Sigmoid colon (tissue), 7 donors: ENCODE data around the gene STBD1. TPM values are rescaled to one million over a fixed set of nuclear protein-coding genes. Genes with fewer than 3 reads are reported as not detected.

ENCODE experiments used
- DNase-seq: peaks from one replicate; pipeline ENCODE4 v3.0.0-alpha.2; 2019
- H3K27ac ChIP-seq, 4 donors: fragments of 200-600 bp; sonication (generic); one replicate each; pipeline ENCODE4 v1.5.1; 2016 to 2019; ENCODE audit warnings: mild to moderate bottlenecking in 1 of 4
- H3K27me3 ChIP-seq, 3 donors: fragments of 200-600 bp; sonication (generic); one replicate each; pipeline ENCODE4 v1.5.1; 2019; ENCODE audit warnings: mild to moderate bottlenecking in 1 of 3
- H3K36me3 ChIP-seq, 4 donors: fragments of 200-600 bp; sonication (generic); one replicate each; pipeline ENCODE4 v1.5.1; 2016 to 2019
- H3K4me1 ChIP-seq, 4 donors: fragments of 200-600 bp; sonication (generic); one replicate each; pipeline ENCODE4 v1.5.1; 2017 to 2019
- H3K4me3 ChIP-seq, 4 donors: fragments of 200-600 bp; sonication (generic); one replicate each; pipeline ENCODE4 v1.5.1; 2017 to 2019; ENCODE audit warnings: mild to moderate bottlenecking in 2 of 4, moderate library complexity in 1 of 4
- H3K9me3 ChIP-seq, 4 donors: fragments of 200-600 bp in 3 of 4; sonication (generic) in 3 of 4; one replicate each; pipeline versions ENCODE4 v1.5.1 to v1.6.1; 2013 to 2019
- CTCF ChIP-seq, 4 experiments: fragments of 450-650 bp in 3 of 4; fragments of 200-600 bp in 1 of 4; IDR thresholded peaks; one replicate each; pipeline ENCODE4 v1.5.1; 2016 to 2019; ENCODE audit warnings: antibody characterized with exemption in 4 of 4, mild to moderate bottlenecking in 3 of 4, moderate library complexity in 2 of 4
- EP300 ChIP-seq, 4 donors: sonication (generic); formaldehyde crosslinking; IDR thresholded peaks; one replicate each; pipeline ENCODE4 v1.6.1; 2017; ENCODE audit warnings: antibody characterized with exemption in 4 of 4
- POLR2A ChIP-seq, 2 donors: fragments of 450-650 bp; IDR thresholded peaks; one replicate each; pipeline ENCODE4 v1.6.1; 2016; ENCODE audit warnings: antibody characterized with exemption in 2 of 2, mild to moderate bottlenecking in 2 of 2, moderate library complexity in 2 of 2
- POLR2AphosphoS5 ChIP-seq, 4 donors: sonication (generic); formaldehyde crosslinking; IDR thresholded peaks; one replicate each; pipeline ENCODE4 v1.6.1; 2017; ENCODE audit warnings: antibody characterized with exemption in 4 of 4
- WGBS, 2 donors: extraction: QIAGEN DNeasy Blood & Tissue Kit; methylation state at CpG; one replicate each; pipeline ENCODE4 v1.1.7; 2013; 5-methylcytosine and 5-hydroxymethylcytosine counted together
- intact Hi-C: fragments of 100-400 bp; cut with DNase I; formaldehyde crosslinking; loops from one replicate; pipeline ENCODE4 v1.15.1; 2023
- polyA plus RNA-seq, 3 donors: library from polyadenylated mRNA; stranded (reverse); fragments of 200-250 nt; gene quantifications; one replicate each; pipeline ENCODE4 v1.2.3, GENCODE V29; 2013
- total RNA-seq, 4 donors: library from RNA; depleted of rRNA; stranded (reverse); fragments of >200 nt; gene quantifications; one replicate each; pipeline ENCODE4 v1.1.0, GENCODE V29; 2016
- donor health status: healthy with polysubstance abuse.
- donor health status: Bipolar disorder and iron deficiency.
- donor health status: healthy.

Gene STBD1
- total and polyA plus RNA-seq, 7 donors = 6.0 to 17.1 (median 11.0) TPM

GRCh38 chr4:76310683-76311082 lies 4.2 kb downstream of the STBD1 start:
- intact Hi-C loops = no loop called here
- no peak for DNase-seq
- no peak overlapping the region for H3K4me3 ChIP-seq
- no peaks in the 10 kb centered on the region for H3K27me3 ChIP-seq
- H3K4me1 ChIP-seq = peaks cover 0 to 34% (median 22%) of the 10 kb centered on the region in 4 donors
- peaks cover 0 to 19% (median 3%) of the 10 kb centered on the region in 4 donors for H3K36me3 ChIP-seq
- H3K9me3 ChIP-seq = no peaks in the 10 kb centered on the region
- TF ChIP-seq POLR2AphosphoS5 (IDR thresholded peaks at IDR 0.05) (no peak), POLR2A (IDR thresholded peaks at IDR 0.05) (no peak), CTCF (IDR thresholded peaks at IDR 0.05) (no peak), EP300 (IDR thresholded peaks at IDR 0.05) (no peak)
- no peak overlapping the region for H3K27ac ChIP-seq
- 82 to 86% methylated on average over 4 of the region's 4 CpGs for WGBS, 2 donors

DNA sequence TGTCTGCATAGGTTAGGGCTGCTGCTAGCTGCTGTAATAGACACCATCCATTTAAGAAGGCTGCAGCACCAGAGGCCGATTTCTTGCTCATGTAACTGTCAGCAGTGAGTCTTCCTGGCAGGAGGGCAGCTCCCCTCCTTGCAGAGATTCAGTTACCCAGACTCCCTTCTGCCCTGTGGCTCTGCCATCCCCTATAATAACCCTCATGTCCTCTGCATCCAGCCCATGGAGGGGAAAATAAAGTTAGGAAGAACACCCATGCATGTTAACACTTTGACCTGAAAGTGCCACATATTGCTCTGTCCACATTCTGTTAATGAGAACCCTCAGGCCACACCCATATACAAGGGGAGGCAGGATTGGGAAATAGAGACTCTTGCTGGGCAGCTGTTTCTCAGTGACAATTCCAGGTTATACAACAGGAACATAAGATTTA lies 5.4 kb downstream of the STBD1 start:
- H3K27ac ChIP-seq = no peak overlapping the region
- no peak overlapping the region for H3K4me3 ChIP-seq
- H3K36me3 ChIP-seq = peaks cover 0 to 19% (median 3%) of the 10 kb centered on the region in 4 donors
- H3K9me3 ChIP-seq = peaks cover 0 to 3% (median 0%) of the 10 kb centered on the region in 4 donors
- DNase-seq = no peak
- WGBS, 2 donors = 27 to 43% methylated on average over 1 of the region's 1 CpG
- intact Hi-C loops = no loop called here
- H3K27me3 ChIP-seq = no peaks in the 10 kb centered on the region
- TF ChIP-seq CTCF (IDR thresholded peaks at IDR 0.05) (no peak), POLR2A (IDR thresholded peaks at IDR 0.05) (no peak), POLR2AphosphoS5 (IDR thresholded peaks at IDR 0.05) (no peak), EP300 (IDR thresholded peaks at IDR 0.05) (no peak)
- H3K4me1 ChIP-seq = peaks cover 0 to 31% (median 21%) of the 10 kb centered on the region in 4 donors

DNA sequence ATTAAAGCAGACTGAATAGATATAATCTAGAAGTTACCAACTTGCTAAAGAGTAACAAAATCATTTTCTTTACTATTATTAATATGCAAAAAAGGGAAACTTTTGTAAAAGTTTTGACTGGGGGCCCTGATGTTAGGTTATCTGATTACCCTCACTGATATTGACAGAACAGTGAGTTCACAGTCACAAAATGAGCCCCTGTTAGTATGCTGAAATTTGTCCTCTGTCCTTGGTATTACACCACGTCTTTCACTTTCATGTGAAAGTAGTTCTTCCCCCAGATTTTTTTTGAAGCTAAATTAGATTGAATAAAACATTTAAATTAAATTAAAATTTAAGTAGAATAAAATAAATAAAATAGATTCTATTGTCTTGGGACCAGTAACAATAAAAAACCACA lies 5.9 kb downstream of the STBD1 start:
- Histone ChIP-seq H3K36me3 (peaks cover 0 to 19% (median 3%) of the 10 kb centered on the region in 4 donors), H3K27me3 (no peaks in the 10 kb centered on the region), H3K4me3 (no peak overlapping the region), H3K27ac (no peak overlapping the region), H3K9me3 (peaks cover 0 to 3% (median 0%) of the 10 kb centered on the region in 4 donors), H3K4me1 (peaks cover 0 to 28% (median 18%) of the 10 kb centered on the region in 4 donors)
- no peak for TF ChIP-seq POLR2AphosphoS5 (IDR thresholded peaks at IDR 0.05)
- no peak for TF ChIP-seq CTCF (IDR thresholded peaks at IDR 0.05)
- no peak for TF ChIP-seq POLR2A (IDR thresholded peaks at IDR 0.05)
- TF ChIP-seq EP300 (IDR thresholded peaks at IDR 0.05) = no peak
- DNase-seq = no peak
- 32 to 62% methylated on average over 1 of the region's 1 CpG for WGBS, 2 donors
- intact Hi-C loops = no loop called here

DNA sequence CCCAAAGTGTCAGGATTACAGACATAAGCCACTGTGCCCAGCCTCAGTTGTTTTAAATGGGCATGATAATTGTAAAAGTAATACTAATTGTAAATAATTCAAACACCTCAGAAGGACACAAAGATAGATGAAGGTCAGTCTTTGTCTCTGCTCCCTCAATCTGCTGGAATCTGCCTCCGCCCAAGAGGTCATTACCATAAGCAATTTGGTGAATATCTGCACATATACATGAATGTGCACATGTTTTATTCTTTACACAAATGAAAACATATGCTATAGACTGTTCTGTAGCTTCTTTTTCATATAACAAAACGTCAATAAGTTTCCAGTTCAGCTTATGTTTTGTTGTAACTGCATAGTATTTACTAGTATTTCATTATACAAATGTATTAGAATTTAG lies 7.0 kb downstream of the STBD1 start:
- no peak for TF ChIP-seq POLR2AphosphoS5 (IDR thresholded peaks at IDR 0.05)
- TF ChIP-seq EP300 (IDR thresholded peaks at IDR 0.05) = no peak
- TF ChIP-seq POLR2A (IDR thresholded peaks at IDR 0.05) = no peak
- no peak for TF ChIP-seq CTCF (IDR thresholded peaks at IDR 0.05)
- WGBS, 2 donors = 81 to 84% methylated on average over 2 of the region's 2 CpGs
- no peak overlapping the region for H3K4me3 ChIP-seq
- H3K27ac ChIP-seq = no peak overlapping the region
- peaks cover 0 to 3% (median 0%) of the 10 kb centered on the region in 4 donors for H3K9me3 ChIP-seq
- H3K36me3 ChIP-seq = peaks cover 0 to 19% (median 3%) of the 10 kb centered on the region in 4 donors
- DNase-seq = no peak
- H3K4me1 ChIP-seq = peaks cover 0 to 17% (median 7%) of the 10 kb centered on the region in 4 donors
- intact Hi-C loops = no loop called here
- H3K27me3 ChIP-seq = no peaks in the 10 kb centered on the region
